ENCODE data around the gene OR6C65. TPM values are rescaled to one million over a fixed set of nuclear protein-coding genes. Genes with fewer than 3 reads are reported as not detected.
"Not testable (repeated sequence)": the region's sequence is repeated elsewhere in the genome, so short reads cannot be mapped to it uniquely, and the experiment has no call there.

Gene OR6C65
- not detected for total RNA-seq (2013)
- polyA plus RNA-seq = not detected
- not detected in 2 replicates for polyA minus RNA-seq
- 0 to 0.30 (median 0) reads per million in 11 experiments for total RNA-seq

DNA sequence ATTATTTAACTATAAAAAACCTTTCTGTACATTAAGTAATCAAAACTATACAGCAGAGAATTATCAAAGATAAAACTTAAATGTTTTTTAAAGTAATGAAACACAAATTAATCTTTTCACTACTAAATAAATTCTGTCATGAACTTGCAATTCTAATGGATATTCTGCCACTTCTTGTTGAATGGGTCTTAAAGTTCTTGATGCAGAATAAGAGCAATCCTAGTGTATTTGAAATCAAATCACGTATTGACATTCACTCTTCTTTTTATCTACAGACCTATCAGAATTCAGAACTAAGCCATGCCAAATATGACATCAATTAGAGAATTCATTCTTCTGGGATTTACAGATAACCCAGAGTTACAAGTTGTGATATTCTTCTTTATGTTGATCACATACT, at the start of gene OR6C65:
OR6C65 (plus strand) TSS at position 301 of the 400 bp plus-strand sequence; CDS start at position 301, 0 bp downstream.
- intact Hi-C loops (cut with micrococcal nuclease) = no loop called here
- H3K27ac ChIP-seq (ENCODE audit: low read depth in 1 of 2, low read length in 2 of 2) = no peak within 1 kb of the TSS
- no peak within 1 kb of the TSS for H3K9ac ChIP-seq (ENCODE audit: insufficient read depth, low read length, poor library complexity, severe bottlenecking)
- H3K79me2 ChIP-seq (ENCODE audit: insufficient read depth, low read length) = no peaks in the 10 kb centered on the region
- Mint-ChIP-seq H3K4me1 (no peaks in the 10 kb centered on the region), H3K9me3 (peaks cover 0 to 3% (median 0%) of the 10 kb centered on the region in 7 donors), H3K36me3 (no peaks in the 10 kb centered on the region), H3K27ac (peak within 1 kb of the TSS in 1 of 7 donors; percentile 50), H3K4me3 (no peak within 1 kb of the TSS), H3K27me3 (ENCODE audit: low read depth in 3 of 3) (peaks cover 1 to 9% (median 2%) of the 10 kb centered on the region in 3 donors)
- TF ChIP-seq, protein P1, sequence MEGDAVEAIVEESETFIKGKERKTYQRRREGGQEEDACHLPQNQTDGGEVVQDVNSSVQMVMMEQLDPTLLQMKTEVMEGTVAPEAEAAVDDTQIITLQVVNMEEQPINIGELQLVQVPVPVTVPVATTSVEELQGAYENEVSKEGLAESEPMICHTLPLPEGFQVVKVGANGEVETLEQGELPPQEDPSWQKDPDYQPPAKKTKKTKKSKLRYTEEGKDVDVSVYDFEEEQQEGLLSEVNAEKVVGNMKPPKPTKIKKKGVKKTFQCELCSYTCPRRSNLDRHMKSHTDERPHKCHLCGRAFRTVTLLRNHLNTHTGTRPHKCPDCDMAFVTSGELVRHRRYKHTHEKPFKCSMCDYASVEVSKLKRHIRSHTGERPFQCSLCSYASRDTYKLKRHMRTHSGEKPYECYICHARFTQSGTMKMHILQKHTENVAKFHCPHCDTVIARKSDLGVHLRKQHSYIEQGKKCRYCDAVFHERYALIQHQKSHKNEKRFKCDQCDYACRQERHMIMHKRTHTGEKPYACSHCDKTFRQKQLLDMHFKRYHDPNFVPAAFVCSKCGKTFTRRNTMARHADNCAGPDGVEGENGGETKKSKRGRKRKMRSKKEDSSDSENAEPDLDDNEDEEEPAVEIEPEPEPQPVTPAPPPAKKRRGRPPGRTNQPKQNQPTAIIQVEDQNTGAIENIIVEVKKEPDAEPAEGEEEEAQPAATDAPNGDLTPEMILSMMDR (IDR thresholded peaks at IDR 0.05) = no peak
- no peak for DNase-seq
- H3K4me3 ChIP-seq (replicated peaks in 1 of 3; ENCODE audit: low read depth in 2 of 3, low read length in 3 of 3) = no peak within 1 kb of the TSS
- H3K9me3 ChIP-seq (replicated peaks in 1 of 2; ENCODE audit: control insufficient read depth in 1 of 2, insufficient read depth in 1 of 2, low read length in 2 of 2) = no peaks in the 10 kb centered on the region
- H3K4me2 ChIP-seq (replicated peaks; ENCODE audit: extremely low read depth, low read length, poor library complexity, severe bottlenecking) = no peak within 1 kb of the TSS
- no peaks in the 10 kb centered on the region for H3K36me3 ChIP-seq (replicated peaks in 1 of 2; ENCODE audit: control insufficient read depth in 1 of 2, insufficient read depth in 2 of 2, low read length in 2 of 2)
- H3K4me1 ChIP-seq (ENCODE audit: control insufficient read depth in 1 of 2, insufficient read depth in 2 of 2, low read length in 2 of 2) = no peaks in the 10 kb centered on the region
- WGBS (ENCODE audit: insufficient coverage) = no CpG with 5 or more reads among the region's 1 CpG
- no peaks in the 10 kb centered on the region for H4K20me1 ChIP-seq (ENCODE audit: insufficient read depth, low read length)
- H2AFZ ChIP-seq (ENCODE audit: insufficient read depth, low read depth, low read length, poor library complexity, severe bottlenecking) = no peak within 1 kb of the TSS
- H3K27me3 ChIP-seq (ENCODE audit: control insufficient read depth in 2 of 2, insufficient read depth in 2 of 2, low read length in 2 of 2) = no peaks in the 10 kb centered on the region

DNA sequence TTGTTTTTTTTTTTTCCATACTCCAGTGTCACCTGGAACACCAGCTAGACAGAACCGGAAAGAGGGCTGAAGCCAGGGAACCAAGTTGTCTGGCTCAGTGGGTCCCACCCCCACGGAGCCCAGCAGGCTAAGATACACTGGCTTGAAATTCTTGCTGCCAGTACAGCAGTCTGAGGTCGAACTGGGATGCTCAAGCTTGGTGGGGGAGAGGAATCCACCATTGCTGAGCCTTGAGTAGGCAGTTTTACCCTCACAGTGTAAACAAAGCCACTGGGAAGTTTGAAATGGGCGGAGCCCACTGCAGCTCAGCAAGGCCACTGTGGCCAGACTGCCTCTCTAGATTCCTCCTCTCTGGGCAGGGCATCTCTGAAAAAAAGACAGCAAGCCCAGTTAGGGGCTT, 45.0 kb upstream of the OR6C65 start:
- H3K9me3 Mint-ChIP-seq; H3K27me3 Mint-ChIP-seq (ENCODE audit: low read depth in 3 of 3); H3K36me3 Mint-ChIP-seq; H3K79me2 ChIP-seq (ENCODE audit: insufficient read depth, low read length); H3K9me3 ChIP-seq (replicated peaks in 1 of 2; ENCODE audit: control insufficient read depth in 1 of 2, insufficient read depth in 1 of 2, low read length in 2 of 2); H3K27ac ChIP-seq (ENCODE audit: low read depth in 1 of 2, low read length in 2 of 2); H2AFZ ChIP-seq (ENCODE audit: insufficient read depth, low read depth, low read length, poor library complexity, severe bottlenecking); H3K4me1 ChIP-seq (ENCODE audit: control insufficient read depth in 1 of 2, insufficient read depth in 2 of 2, low read length in 2 of 2); H3K4me3 Mint-ChIP-seq; H3K36me3 ChIP-seq (replicated peaks in 1 of 2; ENCODE audit: control insufficient read depth in 1 of 2, insufficient read depth in 2 of 2, low read length in 2 of 2); DNase-seq; H3K4me2 ChIP-seq (replicated peaks; ENCODE audit: extremely low read depth, low read length, poor library complexity, severe bottlenecking); H3K9ac ChIP-seq (ENCODE audit: insufficient read depth, low read length, poor library complexity, severe bottlenecking); H3K27me3 ChIP-seq (ENCODE audit: control insufficient read depth in 2 of 2, insufficient read depth in 2 of 2, low read length in 2 of 2); H3K27ac Mint-ChIP-seq; H4K20me1 ChIP-seq (ENCODE audit: insufficient read depth, low read length); intact Hi-C loops (cut with micrococcal nuclease); H3K4me1 Mint-ChIP-seq; H3K4me3 ChIP-seq (replicated peaks in 1 of 3; ENCODE audit: low read depth in 2 of 3, low read length in 3 of 3): not testable (repeated sequence)
- WGBS (ENCODE audit: insufficient coverage) = 72% methylated on average over 3 of the region's 4 CpGs

Data from CD14-positive monocyte (primary cell).